SK-N-SH (cell line): Measurements from ENCODE around the gene NHERF2.

Experiments used
- CTCF ChIP-seq: fragments of 200-600 bp; sonication (generic); IDR thresholded peaks from 2 replicates; pipeline ENCODE4 v1.6.1; 2017; ENCODE audit warnings: antibody characterized with exemption, mild to moderate bottlenecking, moderate library complexity
- EZH2phosphoT487 ChIP-seq: fragments of 200-600 bp; sonication (generic); IDR thresholded peaks from 2 replicates; pipeline ENCODE4 v1.6.1; 2017; ENCODE audit warnings: low read depth, mixed run types, mild to moderate bottlenecking, antibody characterized with exemption, moderate library complexity, borderline replicate concordance
- RAD21 ChIP-seq: IDR thresholded peaks from 2 replicates; pipeline ENCODE4 v1.6.1; 2012; ENCODE audit warnings: mild to moderate bottlenecking, low read length
- TAF1 ChIP-seq: IDR thresholded peaks from 2 replicates; pipeline ENCODE4 v1.6.1; 2012; ENCODE audit warnings: low read depth, mild to moderate bottlenecking, low read length, moderate library complexity, borderline replicate concordance
- TCF12 ChIP-seq: IDR thresholded peaks from 2 replicates; pipeline ENCODE4 v1.4.0; 2012
- TEAD4 ChIP-seq: IDR thresholded peaks from 2 replicates; pipeline ENCODE4 v1.4.0; 2012; ENCODE audit warnings: mild to moderate bottlenecking, borderline replicate concordance; ENCODE audit not compliant: insufficient read depth
- YY1 ChIP-seq: IDR thresholded peaks from 2 replicates; pipeline ENCODE4 v1.4.0; 2012; ENCODE audit warnings: low read depth, mild to moderate bottlenecking
- TF ChIP-seq, protein P1 (sequence below): IDR thresholded peaks from 2 replicates; pipeline ENCODE4 v1.4.0; 2012; ENCODE audit warnings: low read depth
- TF ChIP-seq, protein P2 (sequence below): fragments of 150-350 bp; IDR thresholded peaks from 2 replicates; pipeline ENCODE4 v1.6.1; 2017; ENCODE audit warnings: antibody characterized with exemption, low read length, low read depth, borderline replicate concordance

DNA sequence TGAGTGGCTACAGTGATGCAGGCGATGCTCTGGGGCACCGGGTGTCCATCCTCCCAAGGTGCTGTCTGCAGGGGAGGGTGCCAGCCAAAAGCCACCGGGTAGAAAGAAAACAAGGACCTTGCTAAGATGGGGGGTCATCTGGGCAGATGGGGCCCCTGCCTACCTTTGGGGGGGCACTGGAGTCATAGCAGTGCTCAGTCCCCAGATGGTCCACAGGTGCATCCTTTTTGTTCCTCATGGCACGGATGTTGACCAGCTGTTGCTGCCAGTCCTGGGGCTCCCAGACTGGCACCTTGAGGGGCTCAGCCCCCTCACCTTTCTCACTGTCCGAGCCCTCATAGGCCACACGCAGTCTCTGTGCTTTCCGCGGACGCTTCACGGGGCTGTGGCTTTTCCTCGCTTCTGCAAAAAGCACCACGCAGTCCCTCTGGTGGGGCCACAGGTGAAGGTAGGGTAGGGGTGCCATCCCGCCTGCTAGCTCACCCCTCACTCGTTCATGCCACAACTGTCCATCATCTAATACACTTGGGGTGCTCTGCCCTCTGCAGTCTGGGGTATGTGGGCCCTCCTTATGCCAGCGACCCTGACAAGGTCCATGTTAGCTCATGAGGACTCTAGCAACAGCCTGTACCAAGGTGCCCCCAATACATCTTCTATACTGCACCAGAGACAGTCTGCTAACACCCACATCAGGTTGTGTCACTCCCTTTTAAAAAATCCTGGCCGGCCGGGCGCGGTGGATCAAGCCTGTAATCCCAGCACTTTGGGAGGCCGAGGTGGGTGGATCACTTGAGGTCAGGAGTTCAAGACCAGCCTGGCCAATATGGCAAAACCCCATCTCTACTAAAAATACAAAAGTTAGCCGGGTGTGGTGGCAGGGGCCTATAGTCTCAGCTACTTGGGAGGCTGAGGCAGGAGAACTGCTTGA, 19.5 kb downstream of the NHERF2 start:
- TF ChIP-seq, protein P1, sequence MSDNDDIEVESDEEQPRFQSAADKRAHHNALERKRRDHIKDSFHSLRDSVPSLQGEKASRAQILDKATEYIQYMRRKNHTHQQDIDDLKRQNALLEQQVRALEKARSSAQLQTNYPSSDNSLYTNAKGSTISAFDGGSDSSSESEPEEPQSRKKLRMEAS = no peak
- TF ChIP-seq TEAD4 (no peak), EZH2phosphoT487 (no peak), YY1 (no peak), CTCF (no peak), TCF12 (no peak), RAD21 (no peak), TAF1 (no peak)
- TF ChIP-seq, protein P2, sequence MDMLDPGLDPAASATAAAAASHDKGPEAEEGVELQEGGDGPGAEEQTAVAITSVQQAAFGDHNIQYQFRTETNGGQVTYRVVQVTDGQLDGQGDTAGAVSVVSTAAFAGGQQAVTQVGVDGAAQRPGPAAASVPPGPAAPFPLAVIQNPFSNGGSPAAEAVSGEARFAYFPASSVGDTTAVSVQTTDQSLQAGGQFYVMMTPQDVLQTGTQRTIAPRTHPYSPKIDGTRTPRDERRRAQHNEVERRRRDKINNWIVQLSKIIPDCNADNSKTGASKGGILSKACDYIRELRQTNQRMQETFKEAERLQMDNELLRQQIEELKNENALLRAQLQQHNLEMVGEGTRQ = no peak
